IMR-90 (cell line): ENCODE measurements around the gene OCEL1. TPM values are rescaled to one million over a fixed set of nuclear protein-coding genes. Genes with fewer than 3 reads are reported as not detected.
A peak's percentile ranks its signal among the peaks of the same experiment; 100 is the strongest.

Experiments used
- ATAC-seq: fragments of 200-7000 bp; cut with Tn5 transposase; 2 replicates; pipeline ENCODE4 v1.9.1; 2020; ENCODE audit warnings: low read depth, mild to moderate bottlenecking, moderate library complexity
- BruUV-seq: library from RNA; stranded (reverse); fragments of 400-500 nt; replicated peaks from 2 replicates; lab custom pipeline; 2021; lab: Mats Ljungman, UMichigan
- CTCF ChIA-PET: fragments of 300-600 bp; formaldehyde crosslinking; extraction: SDS; loops from one replicate; lab custom pipeline; 2021; ENCODE audit warnings: antibody characterized with exemption; lab: Yijun Ruan, JAX
- POLR2A ChIA-PET: fragments of 300-600 bp; sonication (Branson Sonifier 250); formaldehyde crosslinking; loops from one replicate; lab custom pipeline; 2022; ENCODE audit warnings: antibody characterized with exemption; ENCODE audit not compliant: unreplicated experiment; lab: Charles Lee
- DNase-seq: peaks from one replicate; pipeline ENCODE4 v3.0.0; 2013
- H2AFZ ChIP-seq: replicated peaks from 2 replicates; pipeline ENCODE3; 2013; ENCODE audit warnings: low read length, mild to moderate bottlenecking; ENCODE audit not compliant: poor library complexity
- H2AK5ac ChIP-seq: 2 replicates; pipeline ENCODE4 v1.6.1; 2013; ENCODE audit warnings: low read depth, low read length, inconsistent platforms
- H2AK9ac ChIP-seq: replicated peaks from 2 replicates; pipeline ENCODE3; 2013; ENCODE audit warnings: mild to moderate bottlenecking, low read depth, low read length, moderate library complexity; ENCODE audit not compliant: poor library complexity
- H2BK120ac ChIP-seq: 2 replicates; pipeline ENCODE4 v1.6.1; 2013; ENCODE audit warnings: low read depth, low read length, inconsistent platforms
- H2BK15ac ChIP-seq: 3 replicates; pipeline ENCODE4 v1.6.1; 2013; ENCODE audit warnings: low read depth, low read length, inconsistent platforms
- H2BK20ac ChIP-seq: 2 replicates; pipeline ENCODE4 v1.6.1; 2013; ENCODE audit warnings: low read depth, mild to moderate bottlenecking, inconsistent platforms, low read length, moderate library complexity
- H2BK5ac ChIP-seq: 2 replicates; pipeline ENCODE4 v1.6.1; 2013; ENCODE audit warnings: mild to moderate bottlenecking, low read depth, low read length, inconsistent platforms; ENCODE audit not compliant: poor library complexity, severe bottlenecking
- H3K14ac ChIP-seq: replicated peaks from 2 replicates; pipeline ENCODE4 v1.6.1; 2013; ENCODE audit warnings: low read depth, low read length, inconsistent platforms
- H3K18ac ChIP-seq: 2 replicates; pipeline ENCODE4 v1.6.1; 2013; ENCODE audit warnings: low read depth, low read length, control low read depth
- H3K23ac ChIP-seq: 2 replicates; pipeline ENCODE4 v1.6.1; 2013; ENCODE audit warnings: low read depth, low read length, inconsistent platforms
- H3K27ac ChIP-seq: 2 replicates; pipeline ENCODE4 v1.5.1; 2013; ENCODE audit warnings: mild to moderate bottlenecking, control low read depth, low read length; ENCODE audit not compliant: insufficient read depth
- H3K27me3 ChIP-seq: 2 replicates; pipeline ENCODE4 v1.6.1; 2013; ENCODE audit warnings: low read length; ENCODE audit not compliant: control insufficient read depth, insufficient read depth
- H3K36me3 ChIP-seq: 2 replicates; pipeline ENCODE4 v1.6.1; 2013; ENCODE audit warnings: low read length, mixed read lengths; ENCODE audit not compliant: control insufficient read depth, insufficient read depth
- H3K4ac ChIP-seq: 2 replicates; pipeline ENCODE4 v1.6.1; 2013; ENCODE audit warnings: low read depth, low read length, inconsistent platforms
- H3K4me1 ChIP-seq: 2 replicates; pipeline ENCODE4 v1.6.1; 2013; ENCODE audit warnings: low read length, mixed read lengths; ENCODE audit not compliant: control insufficient read depth, insufficient read depth
- H3K4me2 ChIP-seq: 2 replicates; pipeline ENCODE4 v1.6.1; 2013; ENCODE audit warnings: low read depth, mild to moderate bottlenecking, control low read depth, low read length, moderate library complexity
- H3K4me3 ChIP-seq: 2 replicates; pipeline ENCODE4 v1.5.1; 2013; ENCODE audit warnings: low read depth, mild to moderate bottlenecking, control low read depth, low read length, moderate library complexity; ENCODE audit not compliant: insufficient read depth
- H3K56ac ChIP-seq: 2 replicates; pipeline ENCODE4 v1.6.1; 2013; ENCODE audit warnings: low read length, inconsistent platforms; ENCODE audit not compliant: insufficient read depth; ENCODE audit errors: extremely low read depth
- H3K79me1 ChIP-seq, 2 experiments: 2 replicates each; pipeline ENCODE4 v1.6.1; 2013; ENCODE audit warnings: low read length in 2 of 2, inconsistent platforms in 1 of 2, low read depth in 1 of 2
- H3K9ac ChIP-seq: 2 replicates; pipeline ENCODE4 v1.6.1; 2013; ENCODE audit warnings: low read depth, low read length, control low read depth
- H3K9me1 ChIP-seq: 2 replicates; pipeline ENCODE4 v1.6.1; 2013; ENCODE audit warnings: low read length, inconsistent platforms; ENCODE audit not compliant: insufficient read depth
- H3K9me3 ChIP-seq: 2 replicates; pipeline ENCODE4 v1.6.1; 2013; ENCODE audit warnings: low read length; ENCODE audit not compliant: control insufficient read depth, insufficient read depth
- H4K20me1 ChIP-seq: 2 replicates; pipeline ENCODE4 v1.6.1; 2013; ENCODE audit warnings: low read length, inconsistent platforms; ENCODE audit not compliant: insufficient read depth
- H4K5ac ChIP-seq: 2 replicates; pipeline ENCODE4 v1.6.1; 2013; ENCODE audit warnings: mild to moderate bottlenecking, low read depth, low read length, control low read depth
- H4K8ac ChIP-seq, 2 experiments: 2 replicates each; pipeline ENCODE4 v1.6.1; 2013; ENCODE audit warnings: low read depth in 2 of 2, low read length in 2 of 2, control low read depth in 1 of 2, inconsistent platforms in 1 of 2
- H4K91ac ChIP-seq: 2 replicates; pipeline ENCODE4 v1.6.1; 2013; ENCODE audit warnings: low read depth, low read length, inconsistent platforms; ENCODE audit not compliant: insufficient read depth
- BHLHE40 ChIP-seq: fragments of 150-350 bp; IDR thresholded peaks from 2 replicates; pipeline ENCODE4 v1.6.1; 2016; ENCODE audit warnings: mild to moderate bottlenecking, low read depth, low read length
- CEBPB ChIP-seq: IDR thresholded peaks from 2 replicates; pipeline ENCODE4 v1.6.1; 2012; ENCODE audit warnings: low read depth, low read length, improper control_type of control experiment
- CHD1 ChIP-seq: IDR thresholded peaks from 2 replicates; pipeline ENCODE4 v1.6.1; 2012; ENCODE audit warnings: low read depth, low read length, improper control_type of control experiment
- FOS ChIP-seq: fragments of 150-350 bp; IDR thresholded peaks from 2 replicates; pipeline ENCODE4 v1.6.1; 2016; ENCODE audit warnings: low read depth, low read length
- MAFK ChIP-seq: IDR thresholded peaks from 2 replicates; pipeline ENCODE4 v1.6.1; 2012; ENCODE audit warnings: low read depth, low read length, improper control_type of control experiment
- MAZ ChIP-seq: IDR thresholded peaks from 2 replicates; pipeline ENCODE4 v1.6.1; 2012; ENCODE audit warnings: low read depth, mild to moderate bottlenecking, low read length, improper control_type of control experiment, moderate library complexity, borderline replicate concordance
- MXI1 ChIP-seq: IDR thresholded peaks from 2 replicates; pipeline ENCODE4 v1.6.1; 2012; ENCODE audit warnings: low read depth, mild to moderate bottlenecking, low read length, moderate library complexity, borderline replicate concordance
- NFE2L2 ChIP-seq: fragments of 150-350 bp; IDR thresholded peaks from 2 replicates; pipeline ENCODE4 v1.6.1; 2016; ENCODE audit warnings: low read depth, mild to moderate bottlenecking, low read length
- RAD21 ChIP-seq: IDR thresholded peaks from 2 replicates; pipeline ENCODE4 v1.6.1; 2012; ENCODE audit warnings: low read length, improper control_type of control experiment
- RFX5 ChIP-seq: IDR thresholded peaks from 2 replicates; pipeline ENCODE4 v1.8.0; 2012; ENCODE audit warnings: low read depth, mild to moderate bottlenecking, low read length, moderate library complexity
- SMC3 ChIP-seq: fragments of 150-350 bp; IDR thresholded peaks from 2 replicates; pipeline ENCODE4 v1.6.1; 2016; ENCODE audit warnings: low read depth, mild to moderate bottlenecking, antibody characterized with exemption, low read length, moderate library complexity
- WGBS, 2 experiments: methylation state at CpG; one replicate each; pipeline versions ENCODE4 v1.1.5 to v1.1.7; 2013; ENCODE audit warnings: missing lambda C conversion rate in 2 of 2; ENCODE audit not compliant: insufficient read length in 1 of 2; ENCODE audit errors: extremely low coverage in 2 of 2; 5-methylcytosine and 5-hydroxymethylcytosine counted together
- dilution Hi-C: fragments of 300-500 bp; cut with HindIII; formaldehyde crosslinking; loops from one replicate; pipeline ENCODE4 v1.14.3; 2018; ENCODE audit warnings: low sequenced_read_pairs; ENCODE audit not compliant: unreplicated experiment
- in situ Hi-C: fragments of 300-500 bp; cut with MboI; formaldehyde crosslinking; loops from 3 replicates; pipeline ENCODE4 v1.14.3; 2019; ENCODE audit warnings: low sequenced_read_pairs, inconsistent platforms, mixed read lengths
- intact Hi-C: fragments of 100-400 bp; cut with micrococcal nuclease; formaldehyde crosslinking; loops from 2 replicates; pipeline ENCODE4 v1.10.0; 2022
- polyA plus RNA-seq, 3 experiments: library from polyadenylated mRNA; depleted of rRNA; stranded (reverse); fragments of >200 nt; gene quantifications; 2 replicates each; pipeline ENCODE4 v1.2.3, GENCODE V29; 2012; ENCODE audit warnings: low replicate concordance in 1 of 3
- total RNA-seq: library from RNA; depleted of rRNA; stranded (reverse); fragments of >200 nt; gene quantifications from 2 replicates; pipeline ENCODE4 v1.2.3, GENCODE V29; 2012
- TF ChIP-seq, protein P1 (sequence below): fragments of 150-350 bp; IDR thresholded peaks from 2 replicates; pipeline ENCODE4 v1.6.1; 2016; ENCODE audit warnings: low read depth, mild to moderate bottlenecking, low read length, moderate library complexity, borderline replicate concordance

OCEL1 gene
- total and polyA plus RNA-seq, 2 of the 4 experiments (the other 2 are of a cell fraction) = 1.1 to 7.2 TPM

DNA sequence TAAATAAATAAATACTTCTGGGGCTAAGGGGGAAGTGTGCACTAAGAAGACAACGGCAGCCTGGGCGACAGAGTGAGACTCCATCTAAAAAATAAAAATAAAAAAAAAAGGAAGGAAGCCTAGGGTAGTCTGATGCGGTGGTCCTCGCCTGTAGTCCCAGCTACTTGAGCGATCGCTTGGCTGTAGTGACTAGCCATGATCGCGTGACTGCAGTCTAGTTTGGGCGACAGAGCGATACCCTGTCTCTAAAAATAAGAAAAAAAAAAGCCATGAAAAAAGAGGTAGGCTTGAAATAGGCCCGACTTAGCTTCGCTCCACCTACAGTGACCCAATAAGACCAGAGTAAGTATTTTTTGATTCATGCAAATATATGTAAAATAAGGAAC is 40.6 kb downstream of the OCEL1 start:
- Histone ChIP-seq H4K91ac (no peak overlapping the region), H2BK20ac (no peak overlapping the region), H4K8ac (peak overlapping the region; percentile 68 to 81; a peak in 3 of 4 replicates), H3K36me3 (peaks cover 9% of the 10 kb centered on the region; the same call in 1 of the 2 replicates), H3K23ac (no peak overlapping the region), H3K56ac (no peak overlapping the region), H2BK15ac (no peak overlapping the region), H4K5ac (peak overlapping the region; percentile 11; the same call in 1 of the 2 replicates), H3K9me3 (no peaks in the 10 kb centered on the region), H3K4me2 (no peak overlapping the region), H2AK9ac (no peak overlapping the region), H2AFZ (peak overlapping the region; percentile 36), H2AK5ac (no peak overlapping the region), H3K14ac (no peak overlapping the region), H3K4me1 (no peaks in the 10 kb centered on the region; the same call in 1 of the 2 replicates), H3K4ac (no peak overlapping the region), H2BK5ac (no peak overlapping the region), H3K4me3 (no peak overlapping the region), H3K79me1 (peaks cover 0 to 22% of the 10 kb centered on the region in 2 experiments; a peak in 2 of 4 replicates), H3K9me1 (no peaks in the 10 kb centered on the region), H3K27ac (no peak overlapping the region), H2BK120ac (no peak overlapping the region), H3K9ac (no peak overlapping the region), H3K27me3 (no peaks in the 10 kb centered on the region), H4K20me1 (no peaks in the 10 kb centered on the region), H3K18ac (no peak overlapping the region)
- BruUV-seq = no TSS peak
- dilution Hi-C loops = no loop called here
- in situ Hi-C loops = no loop called here
- WGBS, 2 experiments = no CpG with 5 or more reads among the region's 12 CpGs
- ChIA-PET POLR2A (interaction anchor here (0.7 kb wide), 1 partner anchor 51 kb away, joined by 4 read pairs; the partner anchor contains the start of gene USE1), CTCF (interaction anchor here (0.5 kb wide), 1 partner anchor 13 kb away, joined by 3 read pairs; no protein-coding TSS in a partner anchor)
- intact Hi-C loops = no loop called here
- DNase-seq (no peak), ATAC-seq (no peak)
- TF ChIP-seq NFE2L2 (no peak), RAD21 (no peak), MAZ (no peak), MAFK (no peak), CEBPB (no peak), MXI1 (no peak), BHLHE40 (no peak), RFX5 (no peak), FOS (no peak), SMC3 (no peak), CHD1 (no peak)
- TF ChIP-seq, protein P1, sequence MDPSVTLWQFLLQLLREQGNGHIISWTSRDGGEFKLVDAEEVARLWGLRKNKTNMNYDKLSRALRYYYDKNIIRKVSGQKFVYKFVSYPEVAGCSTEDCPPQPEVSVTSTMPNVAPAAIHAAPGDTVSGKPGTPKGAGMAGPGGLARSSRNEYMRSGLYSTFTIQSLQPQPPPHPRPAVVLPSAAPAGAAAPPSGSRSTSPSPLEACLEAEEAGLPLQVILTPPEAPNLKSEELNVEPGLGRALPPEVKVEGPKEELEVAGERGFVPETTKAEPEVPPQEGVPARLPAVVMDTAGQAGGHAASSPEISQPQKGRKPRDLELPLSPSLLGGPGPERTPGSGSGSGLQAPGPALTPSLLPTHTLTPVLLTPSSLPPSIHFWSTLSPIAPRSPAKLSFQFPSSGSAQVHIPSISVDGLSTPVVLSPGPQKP = no peak
